Activated CD8-positive, alpha-beta memory T cell treated with anti-CD3 and anti-CD28 coated beads, Interleukin-2, amount 50 U/mL, for 1 hour (primary cell): ENCODE measurements around the gene HOXD9.

Experiments
- DNase-seq: peaks from one replicate; pipeline ENCODE4 v3.0.0-alpha.2; 2020; ENCODE audit errors: extremely low read depth

The HOXD9 gene

GRCh38 chr2:176152350-176153181, 30.0 kb downstream of the HOXD9 start:
- no peak for DNase-seq

GRCh38 chr2:176154576-176155252, 32.2 kb downstream of the HOXD9 start:
- no peak for DNase-seq

- DNase-seq, result no peak
These were observed 33.0 kb downstream of the HOXD9 start for GRCh38 chr2:176155356-176156044.

GRCh38 chr2:176156301-176156806, 33.8 kb downstream of the HOXD9 start:
- no peak for DNase-seq

GRCh38 chr2:176156807-176157498, 34.4 kb downstream of the HOXD9 start, which contains the start of gene HOXD3:
Gene HOXD3, plus strand, starts transcription at chr2:176157307. Its CDS starts 11,808 bp downstream, at chr2:176169115.
- DNase-seq, result no peak

GRCh38 chr2:176157499-176158185, 35.1 kb downstream of the HOXD9 start:
- DNase-seq, result no peak

GRCh38 chr2:176158186-176158591, 35.7 kb downstream of the HOXD9 start:
- DNase-seq, result no peak

- DNase-seq, result no peak
These were observed 36.5 kb downstream of the HOXD9 start for GRCh38 chr2:176158855-176159662.

GRCh38 chr2:176159663-176160250, 37.2 kb downstream of the HOXD9 start:
- no peak for DNase-seq

GRCh38 chr2:176160251-176160985, 37.9 kb downstream of the HOXD9 start:
- no peak for DNase-seq

GRCh38 chr2:176160986-176161824, 38.7 kb downstream of the HOXD9 start:
- DNase-seq, result no peak

GRCh38 chr2:176161825-176162626, 39.5 kb downstream of the HOXD9 start:
- no peak for DNase-seq

GRCh38 chr2:176162911-176163671, 40.6 kb downstream of the HOXD9 start:
- DNase-seq, result no peak

- no peak for DNase-seq
These were observed 41.1 kb downstream of the HOXD9 start for GRCh38 chr2:176163672-176164056.

- DNase-seq, result no peak
These were observed 41.7 kb downstream of the HOXD9 start for GRCh38 chr2:176164201-176164600.

- no peak for DNase-seq
These were observed 42.3 kb downstream of the HOXD9 start for GRCh38 chr2:176164611-176165369.
